Activated naive CD8-positive, alpha-beta T cell treated with anti-CD3 and anti-CD28 coated beads, Interleukin-2, amount 10 ng/mL, durations not matched to agents 7 days and 5 days (primary cell): Measurements from ENCODE around the gene RUNX3. TPM values are rescaled to one million over a fixed set of nuclear protein-coding genes. Genes with fewer than 3 reads are reported as not detected.
A peak's percentile ranks its signal among the peaks of the same experiment; 100 is the strongest.

ENCODE experiments used
- ATAC-seq: fragments of 150-1000 bp; cut with Tn5 transposase; one replicate; pipeline ENCODE4 v1.10.0; 2021; ENCODE audit warnings: low read depth, moderate library complexity
- POLR2A ChIA-PET: fragments of 350-600 bp; sonication (Branson Sonifier 250); formaldehyde crosslinking; loops from one replicate; lab custom pipeline; 2021; ENCODE audit warnings: antibody characterized with exemption; lab: Charles Lee
- DNase-seq: peaks from one replicate; pipeline ENCODE4 v3.0.0; 2021
- H3K27ac Mint-ChIP-seq: one replicate; pipeline ENCODE4 v1.8.0; 2022; ENCODE audit warnings: mild to moderate bottlenecking, mixed read lengths
- H3K27me3 Mint-ChIP-seq: one replicate; pipeline ENCODE4 v1.8.0; 2022; ENCODE audit warnings: mild to moderate bottlenecking, moderate library complexity, mixed read lengths
- H3K36me3 Mint-ChIP-seq: one replicate; pipeline ENCODE4 v1.8.0; 2021; ENCODE audit warnings: mild to moderate bottlenecking, mixed read lengths
- H3K4me1 Mint-ChIP-seq: one replicate; pipeline ENCODE4 v1.8.0; 2021; ENCODE audit warnings: mixed read lengths
- H3K4me3 Mint-ChIP-seq: one replicate; pipeline ENCODE4 v1.8.0; 2022; ENCODE audit warnings: mild to moderate bottlenecking, moderate library complexity, mixed read lengths
- H3K9me3 Mint-ChIP-seq: one replicate; pipeline ENCODE4 v1.8.0; 2021; ENCODE audit warnings: mixed read lengths
- total RNA-seq, 2 experiments: library from RNA; stranded (reverse); gene quantifications; one replicate each; pipeline ENCODE4 v1.2.3, GENCODE V29; 2021

Gene RUNX3
- total RNA-seq, 2 experiments from 2014 or later: 172 TPM

- DNase-seq: no peak
- peaks cover 64% of the 10 kb centered on the region for H3K4me1 Mint-ChIP-seq
- no peak overlapping the region for H3K4me3 Mint-ChIP-seq
- H3K9me3 Mint-ChIP-seq: no peaks in the 10 kb centered on the region
- POLR2A ChIA-PET: no interaction called here
- no peaks in the 10 kb centered on the region for H3K27me3 Mint-ChIP-seq
- peaks cover 42% of the 10 kb centered on the region for H3K36me3 Mint-ChIP-seq
- peak overlapping the region; percentile 28 for H3K27ac Mint-ChIP-seq
- ATAC-seq: no peak
These were observed 10.1 kb downstream of the RUNX3 start for GRCh38 chr1:24919791-24920532.

GRCh38 chr1:24918995-24919605 lies 11.0 kb downstream of the RUNX3 start:
- DNase-seq (no peak), ATAC-seq (no peak)
- POLR2A ChIA-PET: no interaction called here
- H3K27ac Mint-ChIP-seq: peak overlapping the region; percentile 56
- no peak overlapping the region for H3K4me3 Mint-ChIP-seq
- no peaks in the 10 kb centered on the region for H3K27me3 Mint-ChIP-seq
- peaks cover 40% of the 10 kb centered on the region for H3K36me3 Mint-ChIP-seq
- H3K9me3 Mint-ChIP-seq: no peaks in the 10 kb centered on the region
- H3K4me1 Mint-ChIP-seq: peaks cover 62% of the 10 kb centered on the region

- Mint-ChIP-seq H3K4me3 (peak overlapping the region; percentile 35), H3K27ac (peak overlapping the region; percentile 56), H3K9me3 (no peaks in the 10 kb centered on the region), H3K36me3 (peaks cover 37% of the 10 kb centered on the region), H3K4me1 (peaks cover 61% of the 10 kb centered on the region), H3K27me3 (no peaks in the 10 kb centered on the region)
- no peak for DNase-seq
- POLR2A ChIA-PET: interaction anchor here (0.6 kb wide), 1 partner anchor 80 kb away, joined by 3 read pairs; no protein-coding TSS in a partner anchor
- ATAC-seq: no peak
These were observed 11.7 kb downstream of the RUNX3 start for GRCh38 chr1:24918370-24918769.

- H3K9me3 Mint-ChIP-seq: no peaks in the 10 kb centered on the region
- POLR2A ChIA-PET: interaction anchor here (0.6 to 1.4 kb wide), 2 partner anchors 35 to 81 kb away, joined by 3 read pairs; no protein-coding TSS in a partner anchor
- DNase-seq: no peak
- H3K27ac Mint-ChIP-seq: peak overlapping the region; percentile 45
- peaks cover 32% of the 10 kb centered on the region for H3K36me3 Mint-ChIP-seq
- peaks cover 60% of the 10 kb centered on the region for H3K4me1 Mint-ChIP-seq
- no peak for ATAC-seq
- H3K4me3 Mint-ChIP-seq: no peak overlapping the region
- H3K27me3 Mint-ChIP-seq: no peaks in the 10 kb centered on the region
These were observed 12.6 kb downstream of the RUNX3 start for GRCh38 chr1:24917327-24918074.

GRCh38 chr1:24915816-24916602 lies 14.1 kb downstream of the RUNX3 start:
- H3K27me3 Mint-ChIP-seq: no peaks in the 10 kb centered on the region
- no peak for ATAC-seq
- peak; percentile 49 for DNase-seq

GRCh38 chr1:24914226-24915069 lies 15.6 kb downstream of the RUNX3 start:
- POLR2A ChIA-PET: interaction anchor here (1.1 to 2.6 kb wide), 2 partner anchors 14 to 16 kb away, joined by 3 to 8 read pairs; no protein-coding TSS in a partner anchor

More at GRCh38 chr1:24915816-24916602, 14.1 kb downstream of the RUNX3 start:
- Mint-ChIP-seq H3K36me3 (peaks cover 33% of the 10 kb centered on the region), H3K9me3 (no peaks in the 10 kb centered on the region), H3K4me1 (peaks cover 68% of the 10 kb centered on the region), H3K4me3 (no peak overlapping the region), H3K27ac (peak overlapping the region; percentile 71)
- POLR2A ChIA-PET: interaction anchor here (1.1 to 1.4 kb wide), 2 partner anchors 11 to 37 kb away, joined by 3 to 4 read pairs; no protein-coding TSS in a partner anchor

GRCh38 chr1:24913616-24914225 lies 16.4 kb downstream of the RUNX3 start:
- Mint-ChIP-seq H3K36me3 (peaks cover 33% of the 10 kb centered on the region), H3K27ac (no peak overlapping the region), H3K27me3 (no peaks in the 10 kb centered on the region), H3K9me3 (no peaks in the 10 kb centered on the region), H3K4me3 (no peak overlapping the region), H3K4me1 (peaks cover 65% of the 10 kb centered on the region)
- POLR2A ChIA-PET: interaction anchor here (1.4 to 2.6 kb wide), 2 partner anchors 9 to 15 kb away, joined by 8 read pairs; no protein-coding TSS in a partner anchor
- DNase-seq (no peak), ATAC-seq (no peak)

More at GRCh38 chr1:24914226-24915069, 15.6 kb downstream of the RUNX3 start:
- Mint-ChIP-seq H3K9me3 (no peaks in the 10 kb centered on the region), H3K27me3 (no peaks in the 10 kb centered on the region), H3K27ac (peak overlapping the region; percentile 52), H3K4me3 (no peak overlapping the region), H3K36me3 (peaks cover 29% of the 10 kb centered on the region), H3K4me1 (peaks cover 67% of the 10 kb centered on the region)
- no peak for ATAC-seq
- DNase-seq: peak; percentile 36

- Mint-ChIP-seq H3K4me3 (no peak overlapping the region), H3K27ac (peak overlapping the region; percentile 95), H3K27me3 (no peaks in the 10 kb centered on the region), H3K4me1 (peaks cover 60% of the 10 kb centered on the region), H3K9me3 (no peaks in the 10 kb centered on the region), H3K36me3 (peaks cover 33% of the 10 kb centered on the region)
- DNase-seq: peak; percentile 39
- ATAC-seq: no peak
- POLR2A ChIA-PET: interaction anchor here (1.4 to 2.6 kb wide), 2 partner anchors 10 to 15 kb away, joined by 8 read pairs; no protein-coding TSS in a partner anchor
These were observed 16.8 kb downstream of the RUNX3 start for GRCh38 chr1:24913274-24913604.

- H3K4me1 Mint-ChIP-seq: peaks cover 55% of the 10 kb centered on the region
These were observed 17.5 kb downstream of the RUNX3 start for GRCh38 chr1:24912376-24913273.

GRCh38 chr1:24911651-24912155 lies 18.4 kb downstream of the RUNX3 start:
- no peaks in the 10 kb centered on the region for H3K9me3 Mint-ChIP-seq
- ATAC-seq (no peak), DNase-seq (peak; percentile 37)
- H3K4me3 Mint-ChIP-seq: peak overlapping the region; percentile 61
- H3K27me3 Mint-ChIP-seq: no peaks in the 10 kb centered on the region
- H3K36me3 Mint-ChIP-seq: peaks cover 39% of the 10 kb centered on the region
- POLR2A ChIA-PET: interaction anchor here (1.0 to 2.6 kb wide), 6 partner anchors 17 to 110 kb away, joined by 3 to 14 read pairs (median 7); partner anchors contain the start of gene RUNX3
- peak overlapping the region; percentile 95 for H3K27ac Mint-ChIP-seq
- H3K4me1 Mint-ChIP-seq: peaks cover 48% of the 10 kb centered on the region

More at GRCh38 chr1:24912376-24913273, 17.5 kb downstream of the RUNX3 start:
- Mint-ChIP-seq H3K9me3 (no peaks in the 10 kb centered on the region), H3K36me3 (peaks cover 37% of the 10 kb centered on the region), H3K27me3 (no peaks in the 10 kb centered on the region), H3K4me3 (no peak overlapping the region), H3K27ac (peak overlapping the region; percentile 95)
- DNase-seq: peak; percentile 43
- ATAC-seq: no peak
- POLR2A ChIA-PET: interaction anchor here (0.8 to 2.6 kb wide), 3 partner anchors 10 to 187 kb away, joined by 4 to 8 read pairs (median 8); no protein-coding TSS in a partner anchor
